A172 (cell line): ENCODE data around the gene LTV1. TPM values are rescaled to one million over a fixed set of nuclear protein-coding genes. Genes with fewer than 3 reads are reported as not detected.
"Not testable (repeated sequence)": the region's sequence is repeated elsewhere in the genome, so short reads cannot be mapped to it uniquely, and the experiment has no call there.

Experiments
- DNase-seq: peaks from one replicate; pipeline ENCODE4 v3.0.0-alpha.2; 2015; ENCODE audit warnings: low spot score
- total RNA-seq: library from RNA; depleted of rRNA; stranded (reverse); fragments of >200 nt; shearing (Covaris generic); gene quantifications from 2 replicates; pipeline ENCODE4 v1.2.3, GENCODE V29; 2014; rRNA removed

Gene LTV1
- 41.2 and 46.3 TPM in 2 replicates for total RNA-seq

GRCh38 chr6:143842902-143843676 is at the start of gene LTV1:
LTV1 (plus strand) TSS chr6:143843338; CDS start chr6:143843478, 140 bp downstream.
- peak; percentile 89 for DNase-seq

GRCh38 chr6:143796551-143796950 is 46.6 kb upstream of the LTV1 start:
- DNase-seq: not testable (repeated sequence)

- DNase-seq: not testable (repeated sequence)
Measured at GRCh38 chr6:143798487-143798886, 44.7 kb upstream of the LTV1 start.

GRCh38 chr6:143802833-143803565 is 40.1 kb upstream of the LTV1 start:
- no peak for DNase-seq

- no peak for DNase-seq
Measured at GRCh38 chr6:143803769-143804568, 39.2 kb upstream of the LTV1 start.

- DNase-seq: peak; percentile 25
Measured at GRCh38 chr6:143804835-143805239, 38.3 kb upstream of the LTV1 start.

- DNase-seq: peak; percentile 36
Measured at GRCh38 chr6:143806282-143807102, 36.6 kb upstream of the LTV1 start.

GRCh38 chr6:143807103-143807772 is 35.9 kb upstream of the LTV1 start:
- DNase-seq: no peak

- no peak for DNase-seq
Measured at GRCh38 chr6:143810745-143811144, 32.4 kb upstream of the LTV1 start.

- no peak for DNase-seq
Measured at GRCh38 chr6:143811501-143812157, 31.5 kb upstream of the LTV1 start.

GRCh38 chr6:143817621-143818020 is 25.5 kb upstream of the LTV1 start:
- no peak for DNase-seq

GRCh38 chr6:143821359-143821758 is 21.8 kb upstream of the LTV1 start:
- no peak for DNase-seq

- peak; percentile 44 for DNase-seq
Measured at GRCh38 chr6:143822584-143823024, 20.5 kb upstream of the LTV1 start.

GRCh38 chr6:143823548-143823947 is 19.6 kb upstream of the LTV1 start:
- DNase-seq: peak; percentile 16

- DNase-seq: no peak
Measured at GRCh38 chr6:143828572-143828971, 14.6 kb upstream of the LTV1 start.

GRCh38 chr6:143836150-143836549 is 7.0 kb upstream of the LTV1 start:
- DNase-seq: no peak

- DNase-seq: no peak
Measured at GRCh38 chr6:143838395-143838794, 4.7 kb upstream of the LTV1 start.

GRCh38 chr6:143839196-143839595 is 3.9 kb upstream of the LTV1 start:
- no peak for DNase-seq

GRCh38 chr6:143840595-143841265 is 2.4 kb upstream of the LTV1 start:
- no peak for DNase-seq
